ENCODE results near the gene STIM1.
"Not testable (repeated sequence)": the region's sequence is repeated elsewhere in the genome, so short reads cannot be mapped to it uniquely, and the experiment has no call there.

The STIM1 gene

DNA sequence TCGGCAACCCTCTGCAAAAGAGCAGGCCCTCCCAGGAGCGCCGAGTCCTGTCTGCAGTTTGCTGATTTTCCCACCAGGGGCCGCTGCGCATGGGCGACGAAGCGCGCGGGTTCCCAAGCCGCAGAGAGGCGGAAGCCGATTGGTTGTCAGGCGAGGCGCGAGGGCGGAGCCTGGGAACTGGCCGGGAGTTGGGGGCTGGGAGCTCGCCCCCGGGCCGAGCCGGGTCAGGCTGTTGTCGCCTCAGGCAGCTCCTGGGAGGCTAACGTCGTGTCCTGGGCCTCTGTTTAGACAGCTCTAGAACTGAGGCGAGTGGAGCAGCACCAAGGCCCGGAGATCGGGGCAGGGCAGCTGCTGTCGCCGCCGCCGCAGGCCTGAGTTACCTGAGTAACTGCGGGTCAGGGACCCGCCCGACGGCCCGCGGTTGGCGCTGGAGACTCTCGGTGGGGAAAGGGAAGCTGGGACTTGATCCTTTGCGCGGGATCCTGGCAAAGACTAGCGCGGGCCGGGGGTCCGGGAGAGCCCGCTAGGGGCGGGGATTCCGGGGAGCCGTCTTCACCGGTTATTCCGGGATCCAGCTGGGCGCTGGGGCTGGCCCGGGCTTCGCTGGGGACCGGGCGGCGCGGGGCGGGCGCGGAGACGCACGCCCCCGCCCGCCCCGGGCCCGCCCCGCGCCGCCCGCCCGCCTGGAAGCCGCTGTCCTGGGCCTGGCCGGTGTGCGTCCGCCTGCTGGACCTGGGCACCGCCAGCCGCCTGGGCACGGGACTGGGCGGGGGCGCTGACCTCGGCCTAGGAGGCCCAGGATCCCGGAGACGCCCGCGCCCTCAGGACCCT is at the start of gene STIM1:
STIM1 (plus strand) TSS at position 688 of the 831 bp plus-strand sequence. CDS start 607 bp downstream, outside the sequence.
- DNase-seq (ENCODE audit: low read depth) = peak; percentile 94

DNA sequence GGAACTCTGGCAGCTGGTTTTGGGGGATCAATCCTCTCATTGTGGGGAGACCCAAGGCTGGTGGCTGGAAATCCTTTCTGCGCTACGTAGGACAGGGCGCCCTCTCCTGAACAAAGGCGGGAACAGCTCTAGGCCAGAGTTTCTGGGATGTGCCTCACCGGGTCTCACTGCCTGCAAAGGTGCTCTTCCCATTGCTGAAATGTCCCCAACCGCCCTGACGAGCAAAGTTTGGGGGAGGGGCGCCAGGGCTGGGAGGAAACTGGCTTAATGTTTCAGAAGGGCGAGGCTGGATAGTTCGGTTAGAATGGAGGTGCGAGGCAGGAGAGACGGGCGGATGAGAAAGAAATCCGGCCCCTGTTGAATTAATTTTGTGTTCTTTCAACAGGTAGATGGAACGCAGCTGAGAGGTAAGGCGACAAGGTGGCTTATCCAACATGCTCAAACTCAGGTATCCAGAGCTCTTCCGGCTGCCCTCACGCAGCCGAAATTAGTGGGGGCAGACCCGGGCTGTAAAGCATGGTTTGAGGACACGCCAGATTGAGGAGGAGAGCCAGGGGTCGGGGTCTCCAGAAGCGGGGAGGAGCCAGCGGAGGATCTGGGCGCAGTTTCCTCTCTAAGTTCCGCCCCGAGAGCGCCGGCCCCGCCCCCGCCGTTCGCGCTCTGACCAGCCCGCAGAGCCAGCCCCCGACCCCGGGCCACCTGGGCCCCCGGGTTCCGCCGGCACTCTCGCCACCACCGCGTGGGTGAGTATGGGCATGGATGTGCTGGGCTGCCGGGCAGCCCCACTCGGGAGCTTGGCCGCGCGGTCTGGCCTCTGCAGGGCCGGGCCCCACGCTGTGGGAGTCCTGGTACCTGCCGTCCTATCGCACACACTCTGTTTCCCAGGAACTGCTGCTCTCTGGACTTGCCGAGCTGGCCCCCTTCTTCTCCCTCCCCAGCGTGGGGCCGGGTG is 47.3 kb upstream of the STIM1 start, which contains the start of gene PGAP2:
PGAP2 (plus strand) TSS at position 652 of the 952 bp plus-strand sequence. CDS start 2,700 bp downstream, outside the sequence.
- peak; percentile 72 for DNase-seq (ENCODE audit: low read depth)

DNA sequence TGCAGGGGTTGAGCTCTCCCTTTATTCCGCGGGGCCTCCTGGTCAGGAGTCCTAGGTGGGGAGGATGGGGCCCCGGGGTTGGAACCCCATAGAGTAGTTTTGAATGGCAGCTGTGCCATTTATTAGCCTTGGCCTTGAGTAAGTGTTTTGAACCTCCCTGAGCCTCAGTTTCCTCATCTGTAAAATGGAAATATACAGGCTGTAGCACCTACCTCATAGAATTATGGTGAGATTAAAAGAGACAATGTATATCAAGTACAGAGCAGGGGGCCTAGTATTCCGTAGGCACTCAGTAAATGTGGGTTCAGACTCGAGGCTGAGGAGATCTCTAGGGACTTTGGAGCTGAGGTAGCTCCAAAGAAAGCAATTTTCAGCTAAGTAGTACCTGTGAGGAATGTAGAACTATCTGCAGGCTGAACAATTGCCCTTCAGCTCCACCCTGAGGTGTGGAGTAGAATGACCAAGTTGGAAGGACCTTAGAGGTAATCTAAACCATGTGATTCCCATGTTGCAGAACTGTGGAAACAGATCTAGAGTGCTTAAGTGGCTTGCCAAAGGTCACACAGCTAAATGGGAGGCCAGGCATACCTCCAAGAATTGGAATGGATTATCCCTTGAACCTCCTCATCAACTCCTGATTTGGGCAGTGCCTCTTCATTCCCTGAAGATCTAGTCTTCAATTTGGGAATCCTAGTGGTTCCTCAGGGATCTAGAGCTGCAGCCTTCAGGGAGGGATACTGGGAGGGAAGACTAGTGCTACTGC is 46.4 kb upstream of the STIM1 start:
- peak; percentile 71 for DNase-seq (ENCODE audit: low read depth)

DNA sequence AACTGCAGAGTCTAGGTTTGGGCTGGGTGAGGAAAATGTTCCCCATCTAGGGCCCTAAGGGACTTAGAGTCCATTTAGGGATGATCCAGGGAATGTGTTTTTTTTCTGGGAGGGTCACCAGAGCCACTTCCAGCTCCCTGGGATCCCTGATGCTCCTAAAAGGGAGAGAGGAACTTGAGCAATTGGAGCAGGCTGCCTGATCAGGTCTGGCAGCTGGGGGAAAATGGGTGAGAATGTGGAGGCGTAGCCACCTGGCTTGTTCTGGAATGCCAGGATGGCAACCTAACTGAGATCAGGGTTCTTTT is 45.9 kb upstream of the STIM1 start:
- DNase-seq (ENCODE audit: low read depth) = no peak

DNA sequence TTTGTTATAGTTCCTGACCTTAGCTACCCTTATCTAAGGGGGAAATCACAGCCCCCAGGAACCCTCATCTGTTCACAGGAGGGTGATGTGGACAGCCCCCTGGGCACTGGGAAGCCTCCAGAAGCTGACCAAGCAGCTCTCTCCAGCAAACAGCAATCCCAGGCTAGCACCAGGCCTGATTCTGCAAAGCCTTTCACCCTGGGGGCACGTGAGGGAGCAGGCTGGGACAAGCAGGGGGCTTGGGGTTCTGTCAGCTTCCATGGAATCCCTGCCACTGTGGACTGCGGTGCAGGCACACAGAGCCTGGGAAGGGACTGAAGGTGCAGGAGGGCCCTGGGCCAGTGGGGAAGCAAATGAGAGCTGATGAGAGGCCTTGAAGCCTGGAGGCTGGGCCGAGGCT is 45.0 kb upstream of the STIM1 start:
- no peak for DNase-seq (ENCODE audit: low read depth)

DNA sequence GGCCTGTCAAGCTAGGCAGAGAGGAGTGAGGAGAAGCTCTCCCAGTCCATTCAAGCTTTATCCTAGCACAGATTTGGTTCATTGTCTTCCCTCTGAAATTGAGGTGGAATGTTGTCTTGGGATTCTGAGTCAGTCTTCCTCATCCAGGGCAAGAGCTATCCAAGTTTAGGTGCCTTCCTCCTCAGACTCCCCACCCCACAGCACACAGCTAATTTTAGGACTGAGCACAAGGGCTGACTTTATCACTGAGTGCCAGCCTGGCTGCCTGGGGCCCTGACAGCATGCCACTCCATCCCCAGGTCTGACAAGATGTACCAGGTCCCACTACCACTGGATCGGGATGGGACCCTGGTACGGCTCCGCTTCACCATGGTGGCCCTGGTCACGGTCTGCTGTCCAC is 44.5 kb upstream of the STIM1 start:
- no peak for DNase-seq (ENCODE audit: low read depth)

DNA sequence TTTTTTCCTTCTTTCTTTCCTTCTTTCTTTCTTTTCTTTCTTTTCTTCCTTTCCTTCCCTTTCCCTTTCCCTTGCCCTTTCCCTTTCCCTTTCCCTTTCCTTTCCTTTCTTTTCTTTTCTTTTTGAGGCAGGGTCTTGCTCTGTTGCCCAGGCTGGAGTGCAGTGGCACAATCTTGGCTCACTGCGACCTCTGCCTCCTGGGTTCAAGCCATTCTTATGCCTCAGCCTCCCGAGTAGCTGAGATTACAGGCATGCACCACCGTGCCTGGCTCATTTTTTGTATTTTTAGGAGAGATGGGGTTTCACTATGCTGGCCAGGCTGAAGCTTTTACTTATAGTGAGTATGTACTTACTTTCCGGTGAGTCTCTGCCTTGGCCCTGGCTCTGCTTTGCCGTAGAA is 40.6 kb upstream of the STIM1 start:
- DNase-seq (ENCODE audit: low read depth) = not testable (repeated sequence)

DNA sequence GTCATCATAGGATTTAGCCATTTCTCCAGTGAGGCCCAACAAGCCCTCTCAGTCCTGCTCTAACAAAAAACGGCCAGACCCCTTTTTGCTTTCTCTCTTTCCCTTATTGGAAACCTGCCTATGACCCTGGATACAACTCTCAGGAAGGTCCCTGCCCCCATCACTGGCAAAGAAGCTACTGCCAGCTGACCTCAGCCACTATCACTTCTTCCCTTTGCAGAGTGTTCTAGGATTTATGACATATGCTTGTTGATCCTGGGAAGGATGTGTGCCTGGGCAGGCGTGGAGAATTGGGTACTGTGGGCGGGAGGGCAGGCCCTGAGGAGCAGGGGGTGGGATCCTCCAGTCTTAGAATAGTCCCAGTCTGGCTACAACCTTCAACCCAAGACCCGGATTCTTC is 39.6 kb upstream of the STIM1 start:
- no peak for DNase-seq (ENCODE audit: low read depth)

DNA sequence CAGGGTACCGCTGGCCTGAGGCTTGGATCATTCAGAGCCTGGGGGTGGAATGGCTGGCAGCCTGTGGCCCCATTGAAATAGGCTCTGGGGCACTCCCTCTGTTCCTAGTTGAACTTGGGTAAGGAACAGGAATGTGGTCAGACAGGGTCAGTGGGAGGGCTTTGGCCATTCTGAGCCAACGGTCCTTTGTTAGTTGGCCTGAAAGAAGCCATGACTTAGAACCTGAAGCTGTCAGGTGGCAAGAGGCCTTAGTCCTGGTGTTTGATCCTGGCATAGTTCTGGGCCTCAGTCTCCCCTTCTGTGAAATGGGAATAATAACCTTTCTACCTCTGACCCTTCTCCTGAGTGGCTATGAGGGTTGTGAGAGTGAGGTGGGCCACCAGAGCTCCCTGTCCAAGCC is 38.8 kb upstream of the STIM1 start:
- no peak for DNase-seq (ENCODE audit: low read depth)

DNA sequence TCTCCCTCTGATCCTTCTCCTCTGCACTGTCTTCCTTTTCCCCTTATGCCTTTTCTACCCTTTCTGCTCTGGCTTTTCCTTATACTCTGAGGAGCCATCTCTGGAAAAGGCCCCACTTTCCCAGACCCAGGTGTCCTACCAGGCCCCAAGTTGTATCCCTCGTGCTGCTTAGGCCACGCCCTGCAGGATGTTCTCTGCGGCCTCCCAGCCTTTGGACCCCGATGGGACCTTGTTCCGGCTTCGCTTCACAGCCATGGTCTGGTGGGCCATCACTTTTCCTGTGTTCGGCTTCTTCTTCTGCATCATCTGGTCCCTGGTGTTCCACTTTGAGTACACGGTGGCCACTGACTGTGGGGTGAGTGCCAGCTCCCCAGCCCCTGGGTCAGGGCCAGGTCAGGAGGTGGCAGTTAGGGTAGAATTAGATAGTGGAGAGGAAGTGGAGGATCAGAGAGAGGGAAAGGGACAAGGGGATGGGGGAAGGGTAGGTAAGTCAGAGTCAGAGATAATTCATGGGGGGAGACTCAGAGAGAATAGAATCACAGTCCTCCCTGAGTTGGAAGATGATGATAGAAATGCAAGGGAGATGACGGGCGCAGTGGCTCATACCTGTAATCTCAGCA is 38.2 kb upstream of the STIM1 start:
- no peak for DNase-seq (ENCODE audit: low read depth)

DNA sequence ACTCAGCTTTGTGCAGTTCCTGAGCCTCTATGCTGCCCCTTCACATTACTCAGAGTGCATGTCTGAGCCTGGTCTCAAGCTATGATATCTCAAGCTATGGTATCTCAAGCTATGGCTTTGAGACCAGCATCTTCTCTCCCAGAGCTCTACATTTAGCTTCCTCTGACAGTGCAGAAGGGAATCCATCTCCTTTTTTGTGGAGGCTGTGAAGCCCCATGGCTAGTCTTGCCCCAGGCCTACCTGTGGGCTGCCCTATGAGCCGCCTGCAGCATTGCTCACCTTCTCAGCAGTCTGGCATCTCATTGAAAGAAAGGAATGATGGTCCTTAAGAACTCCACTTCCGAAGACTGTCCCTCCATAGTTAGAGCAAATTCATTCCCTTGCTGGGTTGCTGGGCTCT is 34.5 kb upstream of the STIM1 start:
- DNase-seq (ENCODE audit: low read depth) = no peak

DNA sequence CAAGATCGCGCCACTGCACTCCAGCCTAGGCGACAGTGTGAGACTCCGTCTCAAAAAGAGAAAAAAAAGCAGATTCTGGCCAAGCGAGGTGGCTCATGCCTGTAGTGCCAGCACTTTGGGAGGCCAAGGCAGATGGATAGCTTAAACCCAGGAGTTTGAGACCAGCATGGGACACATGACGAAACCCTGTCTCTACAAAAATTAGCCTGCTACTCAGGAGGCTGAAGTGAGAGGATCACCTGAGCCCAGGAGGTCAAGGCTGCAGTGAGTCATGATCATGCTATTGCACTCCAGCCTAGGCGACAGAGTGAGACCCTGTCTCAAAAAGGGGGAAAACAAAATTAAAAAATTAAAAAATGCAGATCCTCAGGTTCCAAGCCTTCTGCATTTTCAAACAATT is 33.2 kb upstream of the STIM1 start:
- no peak for DNase-seq (ENCODE audit: low read depth)

DNA sequence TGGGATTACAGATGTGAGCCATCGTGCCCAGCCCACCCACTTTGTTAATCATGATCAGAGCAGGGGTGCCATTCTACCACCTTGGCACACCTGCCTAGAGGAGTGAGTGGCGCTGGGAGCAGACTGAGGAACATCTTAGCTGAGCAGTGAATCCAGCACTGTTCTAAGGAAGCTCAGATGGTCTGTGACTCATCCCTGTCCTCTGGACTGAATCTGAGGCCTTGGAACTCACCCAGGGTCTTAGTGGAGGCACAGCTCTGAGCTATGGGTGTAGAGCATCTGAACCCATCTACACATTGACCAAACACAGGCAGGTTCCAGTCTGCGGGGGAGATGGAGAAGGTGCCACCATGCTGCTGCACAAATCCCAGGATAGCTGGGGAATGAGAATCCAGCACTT is 32.2 kb upstream of the STIM1 start:
- peak; percentile 78 for DNase-seq (ENCODE audit: low read depth)

DNA sequence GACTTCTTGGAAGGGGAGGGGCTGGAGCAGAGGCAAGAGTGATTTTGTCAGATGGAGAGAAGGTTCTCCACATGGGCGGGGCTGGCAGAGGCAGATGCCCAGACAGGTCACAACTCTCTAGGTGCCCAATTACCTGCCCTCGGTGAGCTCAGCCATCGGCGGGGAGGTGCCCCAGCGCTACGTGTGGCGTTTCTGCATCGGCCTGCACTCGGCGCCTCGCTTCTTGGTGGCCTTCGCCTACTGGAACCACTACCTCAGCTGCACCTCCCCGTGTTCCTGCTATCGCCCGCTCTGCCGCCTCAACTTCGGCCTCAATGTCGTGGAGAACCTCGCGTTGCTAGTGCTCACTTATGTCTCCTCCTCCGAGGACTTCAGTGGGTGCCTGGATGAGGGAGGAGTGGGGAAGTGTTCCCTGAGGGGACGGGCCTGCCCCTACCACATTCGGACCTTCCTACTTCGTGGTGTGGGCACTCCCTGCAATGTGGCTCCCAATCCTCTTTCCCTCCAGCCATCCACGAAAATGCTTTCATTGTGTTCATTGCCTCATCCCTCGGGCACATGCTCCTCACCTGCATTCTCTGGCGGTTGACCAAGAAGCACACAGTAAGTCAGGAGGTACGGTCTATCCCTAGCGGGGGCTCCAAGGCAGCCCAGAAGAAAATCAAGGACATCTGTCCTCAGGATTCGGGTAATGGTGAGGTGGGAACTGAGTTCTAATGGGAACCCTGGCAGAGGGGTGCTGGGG is 31.5 kb upstream of the STIM1 start:
- no peak for DNase-seq (ENCODE audit: low read depth)

DNA sequence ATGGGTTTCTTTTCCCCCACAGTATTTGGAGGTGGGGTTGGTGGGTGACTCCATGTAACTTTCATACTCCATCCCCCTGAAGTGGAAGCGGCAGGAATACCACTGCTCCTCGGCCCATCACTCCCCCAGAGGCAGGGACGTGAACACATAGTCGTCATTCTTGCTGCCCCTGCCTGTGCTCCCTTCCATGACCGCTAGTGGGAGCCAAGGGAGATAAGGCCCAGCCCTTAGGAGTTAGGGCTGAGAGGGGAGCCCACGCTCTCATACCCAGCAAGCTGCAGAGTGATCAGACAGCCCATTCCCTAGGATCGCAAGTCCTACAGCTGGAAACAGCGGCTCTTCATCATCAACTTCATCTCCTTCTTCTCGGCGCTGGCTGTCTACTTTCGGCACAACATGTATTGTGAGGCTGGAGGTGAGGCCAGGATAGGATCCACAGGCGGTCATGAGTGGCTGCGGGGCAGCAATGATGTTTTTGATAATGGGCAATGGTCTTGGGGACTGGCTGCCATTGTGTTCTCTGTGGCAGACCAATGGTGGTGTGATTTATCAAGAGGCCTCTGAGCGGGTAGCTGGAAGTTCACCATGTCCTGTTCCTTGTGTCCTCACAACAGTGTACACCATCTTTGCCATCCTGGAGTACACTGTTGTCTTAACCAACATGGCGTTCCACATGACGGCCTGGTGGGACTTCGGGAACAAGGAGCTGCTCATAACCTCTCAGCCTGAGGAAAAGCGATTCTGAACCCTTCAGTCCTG is 30.6 kb upstream of the STIM1 start:
- DNase-seq (ENCODE audit: low read depth) = peak; percentile 60

DNA sequence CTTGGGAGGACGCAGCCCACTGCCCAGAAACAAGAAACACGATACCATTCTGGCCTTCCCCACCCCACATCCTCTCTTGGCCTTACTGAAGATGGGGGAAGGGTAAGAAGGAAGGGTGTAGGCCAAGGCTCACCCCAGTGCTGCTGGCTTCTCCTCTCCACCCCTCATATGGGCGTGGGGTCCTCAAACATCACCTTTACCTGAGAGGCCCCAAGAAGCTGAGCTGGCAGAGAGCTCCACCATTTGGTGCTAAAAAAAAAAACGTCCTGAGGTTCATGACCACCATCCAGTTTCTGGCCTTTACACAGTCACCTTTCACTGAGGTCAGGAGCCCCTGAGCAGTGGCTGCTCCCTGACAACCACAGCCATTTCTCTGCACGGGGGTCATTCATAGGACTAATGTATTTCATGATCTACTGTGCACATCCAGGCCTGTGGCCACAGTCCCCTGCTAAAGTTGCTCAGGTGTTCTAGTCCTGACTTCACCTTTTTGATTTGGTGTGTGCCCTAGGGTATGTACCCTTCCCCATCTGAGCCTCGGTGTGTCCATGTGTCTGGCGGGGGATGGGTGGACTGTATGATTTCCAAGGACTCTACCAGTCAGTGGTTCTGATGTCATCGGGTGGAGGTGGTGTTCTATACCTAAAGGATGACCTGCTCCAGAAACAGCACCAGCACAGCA is 29.9 kb upstream of the STIM1 start:
- no peak for DNase-seq (ENCODE audit: low read depth)

DNA sequence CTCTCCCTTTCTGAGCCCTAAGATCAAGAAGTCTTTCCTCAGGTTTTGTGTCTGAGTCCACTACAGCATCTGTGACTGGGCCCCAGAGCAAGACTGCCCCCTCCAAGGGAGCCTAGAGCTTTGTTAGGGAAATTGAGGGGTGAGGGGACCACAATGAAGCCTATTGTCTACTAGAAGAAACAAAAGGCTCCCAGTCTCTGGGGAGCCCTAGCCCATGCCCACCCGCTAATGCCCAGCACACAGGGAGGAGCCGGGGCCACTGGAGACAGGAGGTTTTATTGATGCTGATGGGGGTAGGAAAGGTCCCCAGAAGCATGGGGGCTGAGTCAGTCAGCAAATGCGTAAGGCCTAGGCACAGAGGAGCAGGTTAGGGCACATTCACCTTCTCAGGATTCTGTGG is 28.7 kb upstream of the STIM1 start:
- no peak for DNase-seq (ENCODE audit: low read depth)

DNA sequence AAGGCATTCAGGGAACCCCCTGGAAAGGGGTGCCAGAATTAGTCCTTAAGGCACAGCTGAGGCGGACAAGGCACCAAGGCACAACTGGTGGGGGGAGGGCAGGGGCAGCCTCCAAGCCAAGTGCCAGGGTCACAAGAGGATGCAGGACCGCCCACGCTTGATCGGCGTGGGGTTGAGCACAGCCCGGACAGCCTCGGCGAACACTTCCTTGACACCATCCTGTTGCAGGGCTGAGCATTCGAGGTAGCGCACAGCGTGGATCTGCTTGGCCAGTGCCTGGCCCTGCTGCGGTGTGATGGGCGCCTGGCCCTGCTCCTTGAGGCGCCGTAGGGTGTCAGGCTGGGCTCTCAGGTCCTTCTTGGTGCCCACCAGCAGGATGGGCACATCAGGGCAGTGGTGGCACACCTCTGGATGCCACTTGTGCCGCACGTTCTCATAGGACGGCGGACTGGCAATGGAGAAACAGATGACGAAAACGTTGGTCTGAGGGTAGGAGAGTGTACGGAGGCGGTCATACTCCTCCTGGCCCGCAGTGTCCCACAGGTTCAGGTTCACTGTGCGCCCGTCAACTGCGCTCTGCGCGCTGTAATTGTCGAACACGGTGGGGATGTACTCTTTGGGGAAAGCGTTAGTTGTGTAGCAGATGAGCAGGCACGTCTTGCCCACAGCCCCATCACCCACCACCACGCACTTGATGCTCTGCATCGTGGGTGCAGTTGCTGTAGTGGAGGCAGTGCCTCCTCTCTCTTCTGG is 27.9 kb upstream of the STIM1 start:
- no peak for DNase-seq (ENCODE audit: low read depth)

DNA sequence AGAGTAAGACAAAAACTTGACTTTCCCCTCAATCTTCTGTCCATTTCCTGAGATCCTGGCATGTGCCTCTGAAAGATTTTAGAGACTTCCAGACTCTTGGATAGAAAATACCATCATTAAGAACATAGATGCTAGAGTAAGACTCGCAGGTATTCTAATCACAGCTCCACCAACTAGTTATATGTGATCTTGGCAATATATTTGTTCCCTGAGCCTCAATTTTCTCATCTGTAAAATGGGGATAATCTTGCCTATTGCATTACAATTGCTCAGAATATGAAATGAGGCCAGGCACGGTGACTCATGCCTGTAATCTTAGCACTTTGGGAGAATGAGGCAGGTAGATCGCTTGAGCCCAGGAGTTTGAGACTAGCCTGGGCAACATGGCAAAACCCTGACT is 25.4 kb upstream of the STIM1 start:
- no peak for DNase-seq (ENCODE audit: low read depth)
